ENCODE data around the gene IRX1.

GRCh38 chr5:3597167-3598007 lies 1.8 kb downstream of the IRX1 start:
- no peak for TF ChIP-seq CTCF (IDR thresholded peaks at IDR 0.05)
- TF ChIP-seq POLR2A (IDR thresholded peaks at IDR 0.05): no peak

All from body of pancreas (tissue), 4 donors.